SK-N-MC (cell line): Measurements from ENCODE around the gene MGAM2.

Experiments
- EZH2 ChIP-seq: fragments of 200-600 bp; sonication (generic); IDR thresholded peaks from one replicate; pipeline ENCODE4 v1.6.1; 2017; ENCODE audit warnings: antibody characterized with exemption
- FOXP2 ChIP-seq: optimal IDR thresholded peaks from 2 replicates; pipeline ENCODE3; 2011; ENCODE audit warnings: mild to moderate bottlenecking, moderate library complexity; ENCODE audit not compliant: insufficient read depth; ENCODE audit errors: extremely low read length, control extremely low read depth
- POLR2AphosphoS5 ChIP-seq: IDR thresholded peaks from 2 replicates; pipeline ENCODE4 v1.6.1; 2012; ENCODE audit warnings: mild to moderate bottlenecking, low read depth, low read length, borderline replicate concordance

GRCh38 chr7:142110098-142110497 lies 1.4 kb upstream of the MGAM2 start:
- TF ChIP-seq EZH2: no peak
- TF ChIP-seq POLR2AphosphoS5: no peak
- no peak for TF ChIP-seq FOXP2
